SK-N-SH treated with all-trans-retinoic acid at 6 μM for 48 hours (cell line): ENCODE measurements around the gene FCGR3A.
"Not testable (repeated sequence)": the region's sequence is repeated elsewhere in the genome, so short reads cannot be mapped to it uniquely, and the experiment has no call there.

ENCODE experiments used
- ARNTL ChIP-seq: fragments of 450-650 bp; formaldehyde crosslinking; IDR thresholded peaks from 2 replicates; pipeline ENCODE4 v1.5.0; 2020; ENCODE audit warnings: low read depth, mild to moderate bottlenecking, moderate library complexity, borderline replicate concordance
- BACH2 ChIP-seq: fragments of 250-450 bp; sonication (Bioruptor Pico); IDR thresholded peaks from 2 replicates; pipeline ENCODE4 v1.9.0; 2021; ENCODE audit warnings: mild to moderate bottlenecking, borderline replicate concordance
- ESRRG ChIP-seq: fragments of 250-450 bp; sonication (Bioruptor Pico); IDR thresholded peaks from 2 replicates; pipeline ENCODE4 v1.6.1; 2021; ENCODE audit warnings: mild to moderate bottlenecking
- TCF4 ChIP-seq: fragments of 250-450 bp; sonication (Bioruptor Pico); IDR thresholded peaks from 2 replicates; pipeline ENCODE4 v1.8.0; 2021; ENCODE audit warnings: mild to moderate bottlenecking, moderate library complexity, borderline replicate concordance
- ZC3H10 ChIP-seq: fragments of 250-450 bp; sonication (Bioruptor Pico); IDR thresholded peaks from 2 replicates; pipeline ENCODE4 v1.5.1; 2021; ENCODE audit warnings: mild to moderate bottlenecking, moderate library complexity
- ZFP3 ChIP-seq: fragments of 250-450 bp; sonication (Bioruptor Pico); IDR thresholded peaks from 2 replicates; pipeline ENCODE4 v1.5.0; 2020; ENCODE audit warnings: mild to moderate bottlenecking, moderate library complexity
- ZFP30 ChIP-seq: fragments of 450-650 bp; formaldehyde crosslinking; IDR thresholded peaks from 2 replicates; pipeline ENCODE4 v1.5.0; 2022; ENCODE audit warnings: mild to moderate bottlenecking, moderate library complexity
- ZNF565 ChIP-seq: fragments of 450-650 bp; formaldehyde crosslinking; conservative IDR thresholded peaks from 2 replicates; pipeline ENCODE4 v1.5.0; 2020; ENCODE audit warnings: low read depth, mild to moderate bottlenecking, moderate library complexity
- ZNF8 ChIP-seq: fragments of 450-650 bp; formaldehyde crosslinking; IDR thresholded peaks from 2 replicates; pipeline ENCODE4 v1.5.0; 2020; ENCODE audit warnings: mild to moderate bottlenecking, moderate library complexity
- TF ChIP-seq, protein P1 (sequence below): fragments of 250-450 bp; sonication (Bioruptor Pico); IDR thresholded peaks from 2 replicates; pipeline ENCODE4 v1.8.0; 2020; ENCODE audit warnings: mild to moderate bottlenecking, moderate library complexity, borderline replicate concordance
- TF ChIP-seq, protein P2 (sequence below): fragments of 250-450 bp; sonication (Bioruptor Pico); IDR thresholded peaks from 2 replicates; pipeline ENCODE4 v1.5.1; 2020; ENCODE audit warnings: low read depth, mild to moderate bottlenecking, moderate library complexity
- TF ChIP-seq, protein P3 (sequence below): fragments of 250-450 bp; sonication (Bioruptor Pico); IDR thresholded peaks from 2 replicates; pipeline ENCODE4 v1.8.0; 2021; ENCODE audit warnings: low read depth, mild to moderate bottlenecking, moderate library complexity, borderline replicate concordance

GRCh38 chr1:161538925-161539479 lies 10.6 kb downstream of the FCGR3A start:
- not testable (repeated sequence) for TF ChIP-seq ZNF565 (CRISPR knock-in tag); BACH2; ESRRG (CRISPR knock-in tag); ZNF8 (CRISPR knock-in tag); ZC3H10 (CRISPR knock-in tag); TCF4 (CRISPR knock-in tag); ZFP3 (CRISPR knock-in tag); ARNTL (CRISPR knock-in tag); ZFP30
- TF ChIP-seq, protein P1, sequence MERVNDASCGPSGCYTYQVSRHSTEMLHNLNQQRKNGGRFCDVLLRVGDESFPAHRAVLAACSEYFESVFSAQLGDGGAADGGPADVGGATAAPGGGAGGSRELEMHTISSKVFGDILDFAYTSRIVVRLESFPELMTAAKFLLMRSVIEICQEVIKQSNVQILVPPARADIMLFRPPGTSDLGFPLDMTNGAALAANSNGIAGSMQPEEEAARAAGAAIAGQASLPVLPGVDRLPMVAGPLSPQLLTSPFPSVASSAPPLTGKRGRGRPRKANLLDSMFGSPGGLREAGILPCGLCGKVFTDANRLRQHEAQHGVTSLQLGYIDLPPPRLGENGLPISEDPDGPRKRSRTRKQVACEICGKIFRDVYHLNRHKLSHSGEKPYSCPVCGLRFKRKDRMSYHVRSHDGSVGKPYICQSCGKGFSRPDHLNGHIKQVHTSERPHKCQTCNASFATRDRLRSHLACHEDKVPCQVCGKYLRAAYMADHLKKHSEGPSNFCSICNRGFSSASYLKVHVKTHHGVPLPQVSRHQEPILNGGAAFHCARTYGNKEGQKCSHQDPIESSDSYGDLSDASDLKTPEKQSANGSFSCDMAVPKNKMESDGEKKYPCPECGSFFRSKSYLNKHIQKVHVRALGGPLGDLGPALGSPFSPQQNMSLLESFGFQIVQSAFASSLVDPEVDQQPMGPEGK = not testable (repeated sequence)
- TF ChIP-seq, protein P2, sequence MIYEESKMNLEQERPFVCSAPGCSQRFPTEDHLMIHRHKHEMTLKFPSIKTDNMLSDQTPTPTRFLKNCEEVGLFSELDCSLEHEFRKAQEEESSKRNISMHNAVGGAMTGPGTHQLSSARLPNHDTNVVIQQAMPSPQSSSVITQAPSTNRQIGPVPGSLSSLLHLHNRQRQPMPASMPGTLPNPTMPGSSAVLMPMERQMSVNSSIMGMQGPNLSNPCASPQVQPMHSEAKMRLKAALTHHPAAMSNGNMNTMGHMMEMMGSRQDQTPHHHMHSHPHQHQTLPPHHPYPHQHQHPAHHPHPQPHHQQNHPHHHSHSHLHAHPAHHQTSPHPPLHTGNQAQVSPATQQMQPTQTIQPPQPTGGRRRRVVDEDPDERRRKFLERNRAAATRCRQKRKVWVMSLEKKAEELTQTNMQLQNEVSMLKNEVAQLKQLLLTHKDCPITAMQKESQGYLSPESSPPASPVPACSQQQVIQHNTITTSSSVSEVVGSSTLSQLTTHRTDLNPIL (CRISPR knock-in tag) = not testable (repeated sequence)
- TF ChIP-seq, protein P3, sequence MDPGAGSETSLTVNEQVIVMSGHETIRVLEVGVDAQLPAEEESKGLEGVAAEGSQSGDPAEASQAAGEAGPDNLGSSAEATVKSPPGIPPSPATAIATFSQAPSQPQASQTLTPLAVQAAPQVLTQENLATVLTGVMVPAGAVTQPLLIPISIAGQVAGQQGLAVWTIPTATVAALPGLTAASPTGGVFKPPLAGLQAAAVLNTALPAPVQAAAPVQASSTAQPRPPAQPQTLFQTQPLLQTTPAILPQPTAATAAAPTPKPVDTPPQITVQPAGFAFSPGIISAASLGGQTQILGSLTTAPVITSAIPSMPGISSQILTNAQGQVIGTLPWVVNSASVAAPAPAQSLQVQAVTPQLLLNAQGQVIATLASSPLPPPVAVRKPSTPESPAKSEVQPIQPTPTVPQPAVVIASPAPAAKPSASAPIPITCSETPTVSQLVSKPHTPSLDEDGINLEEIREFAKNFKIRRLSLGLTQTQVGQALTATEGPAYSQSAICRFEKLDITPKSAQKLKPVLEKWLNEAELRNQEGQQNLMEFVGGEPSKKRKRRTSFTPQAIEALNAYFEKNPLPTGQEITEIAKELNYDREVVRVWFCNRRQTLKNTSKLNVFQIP (CRISPR knock-in tag) = not testable (repeated sequence)
